Coronary artery (tissue), 2 donors: Measurements from ENCODE around the gene C9orf72.
A peak's percentile ranks its signal among the peaks of the same experiment; 100 is the strongest.

Experiments
- DNase-seq: peaks from one replicate; pipeline ENCODE4 v3.0.0-alpha.2; 2017; ENCODE audit warnings: low spot score
- H3K27ac ChIP-seq, 2 donors: fragments of 200-600 bp; sonication (generic); one replicate each; pipeline ENCODE4 v1.5.1; 2016 to 2019
- H3K4me3 ChIP-seq: fragments of 200-600 bp; sonication (generic); 2 replicates; pipeline ENCODE4 v1.5.1; 2016; ENCODE audit warnings: mild to moderate bottlenecking, moderate library complexity
- CTCF ChIP-seq: fragments of 200-600 bp; sonication (generic); IDR thresholded peaks from one replicate; pipeline ENCODE4 v1.5.1; 2019; ENCODE audit warnings: antibody characterized with exemption

Gene C9orf72

GRCh38 chr9:27539479-27540441, 33.5 kb downstream of the C9orf72 start:
- peak; percentile 75 for DNase-seq
- no peak overlapping the region for H3K4me3 ChIP-seq
- no peak for TF ChIP-seq CTCF
- peak overlapping the region; percentile 81 to 95 for H3K27ac ChIP-seq

GRCh38 chr9:27538647-27539046, 34.6 kb downstream of the C9orf72 start:
- Histone ChIP-seq H3K27ac (peak overlapping the region in 1 of 2 donors; percentile 44), H3K4me3 (no peak overlapping the region)
- no peak for DNase-seq
- TF ChIP-seq CTCF, result no peak

DNA sequence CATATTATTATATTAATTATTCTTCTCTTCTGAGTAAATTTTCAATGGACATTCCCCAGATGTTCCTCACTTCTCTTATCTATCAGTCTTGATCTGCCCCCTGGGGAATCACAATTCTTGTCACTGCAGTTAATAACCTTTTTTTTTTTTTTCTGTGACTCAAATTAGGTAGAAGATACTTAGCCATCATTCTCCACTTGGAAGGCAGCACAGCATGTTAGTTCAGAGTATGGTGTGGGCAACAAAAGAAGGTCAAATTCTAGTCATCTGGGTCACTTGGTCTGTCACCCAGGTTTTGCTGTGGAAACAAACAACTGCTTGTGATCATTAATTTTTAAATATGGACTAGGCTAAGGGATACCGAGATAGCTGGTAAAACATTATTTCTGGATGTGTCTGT, 35.5 kb downstream of the C9orf72 start:
- DNase-seq, result no peak
- Histone ChIP-seq H3K27ac (peak overlapping the region in 1 of 2 donors; percentile 44), H3K4me3 (no peak overlapping the region)
- no peak for TF ChIP-seq CTCF

DNA sequence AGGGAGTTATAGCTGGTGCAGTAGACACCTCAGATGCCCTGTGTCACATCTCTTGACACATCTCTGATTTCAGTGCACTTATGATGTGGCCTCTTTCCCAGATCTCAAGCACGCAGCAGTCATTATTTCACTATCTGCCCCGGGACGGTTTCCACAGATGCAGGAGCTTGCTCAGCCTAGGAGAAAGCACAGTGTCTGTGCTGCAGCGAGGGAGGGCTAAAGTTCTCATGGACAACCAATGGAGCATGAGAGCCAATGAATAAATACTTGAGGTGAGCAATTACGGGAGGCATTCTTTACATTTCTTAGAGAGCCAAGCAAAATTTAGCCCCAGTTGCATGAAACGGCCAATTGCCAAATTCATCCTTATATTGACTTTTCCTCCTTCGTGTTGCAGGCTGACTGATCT, 36.2 kb downstream of the C9orf72 start:
- H3K27ac ChIP-seq, result no peak overlapping the region
- no peak for TF ChIP-seq CTCF

GRCh38 chr9:27536168-27536567, 37.1 kb downstream of the C9orf72 start:
- H3K27ac ChIP-seq, result no peak overlapping the region
- no peak for TF ChIP-seq CTCF
- H3K4me3 ChIP-seq, result no peak overlapping the region
- no peak for DNase-seq

More for the DNA sequence above, 36.2 kb downstream of the C9orf72 start:
- no peak overlapping the region for H3K4me3 ChIP-seq
- DNase-seq, result no peak

DNA sequence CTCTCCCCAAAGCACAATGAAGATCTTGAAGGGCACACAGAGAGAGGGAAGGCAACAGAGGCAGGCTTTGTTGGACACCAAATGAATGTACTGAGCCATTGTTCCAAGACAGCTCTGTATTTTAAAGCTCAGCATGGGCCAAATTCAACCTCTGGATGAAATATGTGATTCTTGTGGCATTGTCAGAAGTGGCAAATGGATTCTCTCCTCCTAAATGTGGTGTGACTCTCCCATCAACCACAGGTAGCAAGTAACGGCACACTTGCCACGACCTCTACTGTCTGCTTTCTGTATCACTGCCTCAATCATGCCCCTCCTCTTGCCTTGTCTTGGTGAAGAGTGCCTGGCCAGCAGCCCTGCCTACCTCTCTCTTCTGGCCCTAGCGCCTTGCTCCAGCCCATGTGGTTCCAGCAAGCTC, 37.6 kb downstream of the C9orf72 start:
- no peak overlapping the region for H3K4me3 ChIP-seq
- DNase-seq, result no peak
- H3K27ac ChIP-seq, result no peak overlapping the region
- no peak for TF ChIP-seq CTCF

GRCh38 chr9:27534658-27535209, 38.5 kb downstream of the C9orf72 start:
- H3K4me3 ChIP-seq, result peak overlapping the region; percentile 29
- peak overlapping the region; percentile 44 to 75 for H3K27ac ChIP-seq
- no peak for DNase-seq
- no peak for TF ChIP-seq CTCF
